Kidney (tissue), 14 donors: ENCODE measurements around the gene ULBP2. TPM values are rescaled to one million over a fixed set of nuclear protein-coding genes. Genes with fewer than 3 reads are reported as not detected.
"Not testable (repeated sequence)": the region's sequence is repeated elsewhere in the genome, so short reads cannot be mapped to it uniquely, and the experiment has no call there.

Experiments
- DNase-seq, 5 donors: peaks; one replicate each; pipeline ENCODE4 v3.0.0-alpha.2; 2013 to 2020
- FAIRE-seq: peaks from 2 replicates; lab custom pipeline; 2012; peaks lifted over from hg19 to GRCh38; lab: Jason Lieb, UNC
- H3K27ac ChIP-seq, 2 donors: one replicate each; pipeline ENCODE4 v1.7.0; 2013; ENCODE audit warnings: low read depth in 2 of 2, low read length in 2 of 2, inconsistent platforms in 1 of 2
- H3K27me3 ChIP-seq: one replicate; pipeline ENCODE4 v1.7.1; 2013; ENCODE audit warnings: low read length, inconsistent platforms; ENCODE audit not compliant: control insufficient read depth, insufficient read depth
- H3K36me3 ChIP-seq, 3 donors: one replicate each; pipeline versions ENCODE4 v1.7.0 to v1.7.1; 2013; ENCODE audit warnings: low read length in 3 of 3, control low read depth in 1 of 3, inconsistent platforms in 1 of 3; ENCODE audit not compliant: insufficient read depth in 3 of 3, control insufficient read depth in 2 of 3
- H3K4me1 ChIP-seq, 3 donors: one replicate each; pipeline versions ENCODE4 v1.7.0 to v1.7.1; 2013; ENCODE audit warnings: low read length in 3 of 3, inconsistent platforms in 1 of 3, low read depth in 1 of 3; ENCODE audit not compliant: control insufficient read depth in 2 of 3, insufficient read depth in 2 of 3
- H3K4me3 ChIP-seq, 3 donors: one replicate each; pipeline versions ENCODE4 v1.7.0 to v1.8.1; 2013; ENCODE audit warnings: low read length in 3 of 3, control low read depth in 1 of 3, inconsistent platforms in 1 of 3
- H3K9ac ChIP-seq, 3 donors: one replicate each; pipeline versions ENCODE4 v1.7.0 to v1.7.1; 2013; ENCODE audit warnings: low read length in 3 of 3, control low read depth in 1 of 3, inconsistent platforms in 1 of 3
- H3K9me3 ChIP-seq, 3 donors: one replicate each; pipeline versions ENCODE4 v1.7.0 to v1.7.1; 2013; ENCODE audit warnings: low read length in 3 of 3, control low read depth in 1 of 3, inconsistent platforms in 1 of 3; ENCODE audit not compliant: control insufficient read depth in 2 of 3, insufficient read depth in 1 of 3
- intact Hi-C: fragments of 100-400 bp; cut with DNase I; formaldehyde crosslinking; loops from one replicate; pipeline ENCODE4 v1.11.1; 2022
- polyA plus RNA-seq: library from polyadenylated mRNA; stranded (reverse); fragments of 350-450 nt; fragmentation: Illumina TruSeq; extraction: RNeasy Lipid Tissue Mini Kit (QIAGEN cat#74804); gene quantifications from one replicate; pipeline ENCODE4 v1.2.3, GENCODE V29; 2014; ENCODE audit warnings: low read depth, low replicate concordance; ENCODE audit not compliant: insufficient read depth
- total RNA-seq: library from RNA; stranded (reverse); fragmentation: NEBNext Ultra II Directional; extraction: Animal tissue kit (Norgen Biotek cat#: 25700); gene quantifications from one replicate; pipeline ENCODE4 v1.2.1, GENCODE V29; 2021
- TF ChIP-seq, protein P1 (sequence below): IDR thresholded peaks from 3 replicates; pipeline ENCODE4 v1.5.1; 2012; ENCODE audit warnings: mild to moderate bottlenecking, moderate library complexity, borderline replicate concordance; ENCODE audit not compliant: insufficient read depth; ENCODE audit errors: extremely low read depth
- donor health status: control.
- donor health status: control.
- donor health status: control.
- donor health status: control.
- donor health status: control.
- donor health status: DM: yes; HTN: yes; CAD: no.
- donor health status: Normal renal cell carcinoma (clear cell type).

ULBP2 gene
- total and polyA plus RNA-seq, 2 donors from 2014 or later: 1.3 to 2.5 TPM

DNA sequence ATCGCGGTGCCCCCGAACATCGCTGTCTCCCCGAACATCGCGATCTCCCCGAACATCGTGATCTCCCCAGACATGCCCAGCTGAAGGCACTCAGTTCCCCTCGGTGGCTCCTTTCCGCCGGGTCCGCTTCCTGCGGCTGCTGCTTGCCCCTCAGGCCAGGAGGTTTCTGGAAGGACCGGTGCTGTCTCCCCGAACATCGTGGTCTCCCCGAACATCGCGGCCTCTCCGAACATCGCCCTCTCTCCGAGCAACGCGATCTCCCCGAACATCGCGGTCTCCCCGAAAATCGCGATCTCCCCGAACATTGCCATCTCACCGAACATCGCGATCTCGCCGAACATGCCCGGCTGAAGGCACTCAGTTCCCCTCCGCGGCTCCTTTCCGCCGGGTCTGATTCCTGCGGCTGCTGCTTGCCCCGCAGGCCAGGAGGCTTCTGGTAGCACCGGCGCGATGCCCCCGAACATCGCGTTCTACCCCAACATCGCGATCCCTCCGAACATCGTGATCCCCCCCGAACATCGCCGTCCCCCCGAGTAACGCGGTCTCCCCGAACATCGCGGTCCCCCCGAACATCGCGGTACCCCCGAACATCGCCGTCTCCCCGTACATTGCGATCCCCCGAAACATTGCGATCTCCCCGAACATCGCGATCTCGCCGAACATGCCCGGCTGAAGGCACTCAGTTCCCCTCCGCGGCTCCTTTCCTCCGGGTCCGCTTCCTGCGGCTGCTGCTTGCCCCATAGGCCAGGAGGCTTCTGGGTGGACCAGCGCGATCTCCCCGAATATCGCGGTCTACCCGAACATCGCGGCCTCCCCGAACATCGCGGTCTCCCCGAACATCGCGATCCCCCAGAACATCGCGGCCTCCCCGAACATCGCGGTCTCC, 22.7 kb downstream of the ULBP2 start:
- Histone ChIP-seq H3K4me3 (peak overlapping the region in 2 of 3 donors; percentile 42 to 59), H3K27me3 (peaks cover 35% of the 10 kb centered on the region), H3K9ac (peak overlapping the region in 1 of 3 donors; percentile 19), H3K4me1 (peaks cover 0 to 20% (median 6%) of the 10 kb centered on the region in 3 donors), H3K9me3 (no peaks in the 10 kb centered on the region), H3K36me3 (no peaks in the 10 kb centered on the region), H3K27ac (no peak overlapping the region)
- TF ChIP-seq, protein P1, sequence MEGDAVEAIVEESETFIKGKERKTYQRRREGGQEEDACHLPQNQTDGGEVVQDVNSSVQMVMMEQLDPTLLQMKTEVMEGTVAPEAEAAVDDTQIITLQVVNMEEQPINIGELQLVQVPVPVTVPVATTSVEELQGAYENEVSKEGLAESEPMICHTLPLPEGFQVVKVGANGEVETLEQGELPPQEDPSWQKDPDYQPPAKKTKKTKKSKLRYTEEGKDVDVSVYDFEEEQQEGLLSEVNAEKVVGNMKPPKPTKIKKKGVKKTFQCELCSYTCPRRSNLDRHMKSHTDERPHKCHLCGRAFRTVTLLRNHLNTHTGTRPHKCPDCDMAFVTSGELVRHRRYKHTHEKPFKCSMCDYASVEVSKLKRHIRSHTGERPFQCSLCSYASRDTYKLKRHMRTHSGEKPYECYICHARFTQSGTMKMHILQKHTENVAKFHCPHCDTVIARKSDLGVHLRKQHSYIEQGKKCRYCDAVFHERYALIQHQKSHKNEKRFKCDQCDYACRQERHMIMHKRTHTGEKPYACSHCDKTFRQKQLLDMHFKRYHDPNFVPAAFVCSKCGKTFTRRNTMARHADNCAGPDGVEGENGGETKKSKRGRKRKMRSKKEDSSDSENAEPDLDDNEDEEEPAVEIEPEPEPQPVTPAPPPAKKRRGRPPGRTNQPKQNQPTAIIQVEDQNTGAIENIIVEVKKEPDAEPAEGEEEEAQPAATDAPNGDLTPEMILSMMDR: no peak
- DNase-seq (peak in 4 of 5 donors; percentile 32 to 79 (median 56)), FAIRE-seq (no peak)
- intact Hi-C loops: no loop called here

DNA sequence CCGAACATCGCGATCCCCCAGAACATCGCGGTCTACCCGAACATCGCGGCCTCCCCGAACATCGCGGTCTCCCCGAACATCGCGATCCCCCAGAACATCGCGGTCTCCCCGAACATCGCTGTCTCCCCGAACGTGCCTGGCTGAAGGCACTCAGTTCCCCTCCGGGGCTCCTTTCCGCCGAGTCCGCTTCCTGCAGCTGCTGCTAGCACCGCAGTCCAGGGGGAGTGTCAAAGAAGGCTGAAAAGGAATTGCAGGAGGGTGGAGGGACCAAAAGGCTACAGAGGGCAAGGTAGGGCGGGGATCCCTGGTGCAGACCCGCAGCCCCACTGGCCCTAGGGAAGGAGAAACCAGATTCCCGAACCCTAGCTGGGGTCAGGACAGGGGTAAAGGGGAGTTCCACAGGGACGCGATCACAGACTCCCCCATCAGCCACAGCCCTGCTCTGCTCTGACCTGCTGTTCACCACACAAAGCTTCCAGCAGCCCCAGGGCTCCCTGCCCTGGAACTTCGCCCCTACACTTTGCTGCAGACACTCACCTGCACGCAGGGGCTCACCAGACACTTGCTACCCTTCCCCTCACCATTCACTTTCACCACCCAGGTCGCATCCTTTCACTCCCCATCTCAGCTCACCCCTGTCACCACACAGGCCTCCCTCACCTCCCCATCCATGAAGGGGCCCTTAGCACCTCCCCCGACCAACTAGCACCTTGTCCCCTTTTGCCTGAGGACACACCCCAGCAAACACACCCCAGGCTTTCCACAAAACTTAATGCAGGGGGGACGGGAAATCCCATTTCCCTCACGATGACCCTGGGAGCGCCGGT, 23.6 kb downstream of the ULBP2 start:
- FAIRE-seq (no peak), DNase-seq (peak in 2 of 5 donors; percentile 49 to 63)
- Histone ChIP-seq H3K27me3 (peaks cover 31% of the 10 kb centered on the region), H3K27ac (no peak overlapping the region), H3K4me3 (peak overlapping the region in 1 of 3 donors; percentile 59), H3K9ac (no peak overlapping the region), H3K4me1 (peaks cover 0 to 20% (median 6%) of the 10 kb centered on the region in 3 donors), H3K36me3 (no peaks in the 10 kb centered on the region), H3K9me3 (no peaks in the 10 kb centered on the region)
- TF ChIP-seq, protein P1: no peak
- intact Hi-C loops: no loop called here

DNA sequence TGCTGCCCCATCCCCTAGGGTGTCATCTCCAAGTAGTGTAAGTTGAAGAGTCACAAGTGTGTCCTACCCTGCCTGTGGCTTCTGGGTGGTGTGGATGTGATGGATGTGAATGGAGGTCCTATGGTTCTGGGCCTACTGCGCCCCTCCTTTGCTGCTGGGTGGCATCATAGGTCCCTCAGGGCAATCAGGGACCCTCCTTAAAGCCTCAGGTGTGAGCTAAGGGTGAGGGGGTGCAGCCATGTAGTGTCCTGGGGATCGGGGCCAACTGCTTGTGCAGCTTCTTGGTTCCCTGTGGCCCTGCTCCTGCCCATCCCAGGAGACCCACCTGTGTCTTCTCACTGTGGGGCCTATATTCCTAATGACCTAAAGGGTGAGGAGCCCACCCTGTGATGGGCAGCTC, 24.5 kb downstream of the ULBP2 start:
- H3K9me3 ChIP-seq, H3K27ac ChIP-seq, FAIRE-seq, H3K9ac ChIP-seq, H3K4me3 ChIP-seq, H3K36me3 ChIP-seq, intact Hi-C loops: not testable (repeated sequence)
- H3K27me3 ChIP-seq: peaks cover 28% of the 10 kb centered on the region
- DNase-seq: peak in 1 of 5 donors; percentile 5
- H3K4me1 ChIP-seq: peaks cover 0 to 20% (median 6%) of the 10 kb centered on the region in 3 donors
